GM13976 (cell line): ENCODE data around the gene PRM2.

ENCODE experiments used
- DNase-seq: peaks from one replicate; pipeline ENCODE4 v3.0.0; 2012; ENCODE audit warnings: low spot score
- CTCF ChIP-seq: IDR thresholded peaks from 2 replicates; pipeline ENCODE4 v1.5.1; 2012; ENCODE audit warnings: borderline replicate concordance, mild to moderate bottlenecking; ENCODE audit not compliant: insufficient read depth; ENCODE audit errors: extremely low read depth, missing control alignments, control extremely low read depth
- in situ Hi-C: fragments of 300-500 bp; cut with MboI; formaldehyde crosslinking; loops from one replicate; pipeline ENCODE4 v1.12.0; 2022; ENCODE audit warnings: low sequenced_read_pairs, mixed read lengths, inconsistent platforms; ENCODE audit not compliant: unreplicated experiment

Gene PRM2, protein sequence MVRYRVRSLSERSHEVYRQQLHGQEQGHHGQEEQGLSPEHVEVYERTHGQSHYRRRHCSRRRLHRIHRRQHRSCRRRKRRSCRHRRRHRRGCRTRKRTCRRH

GRCh38 chr16:11276143-11276895, at the start of gene PRM2:
Gene PRM2 (minus strand): TSS chr16:11276480. CDS start chr16:11276370, 110 bp downstream.
- TF ChIP-seq CTCF, result no peak
- no peak for DNase-seq
- in situ Hi-C loops, result no loop called here

DNA sequence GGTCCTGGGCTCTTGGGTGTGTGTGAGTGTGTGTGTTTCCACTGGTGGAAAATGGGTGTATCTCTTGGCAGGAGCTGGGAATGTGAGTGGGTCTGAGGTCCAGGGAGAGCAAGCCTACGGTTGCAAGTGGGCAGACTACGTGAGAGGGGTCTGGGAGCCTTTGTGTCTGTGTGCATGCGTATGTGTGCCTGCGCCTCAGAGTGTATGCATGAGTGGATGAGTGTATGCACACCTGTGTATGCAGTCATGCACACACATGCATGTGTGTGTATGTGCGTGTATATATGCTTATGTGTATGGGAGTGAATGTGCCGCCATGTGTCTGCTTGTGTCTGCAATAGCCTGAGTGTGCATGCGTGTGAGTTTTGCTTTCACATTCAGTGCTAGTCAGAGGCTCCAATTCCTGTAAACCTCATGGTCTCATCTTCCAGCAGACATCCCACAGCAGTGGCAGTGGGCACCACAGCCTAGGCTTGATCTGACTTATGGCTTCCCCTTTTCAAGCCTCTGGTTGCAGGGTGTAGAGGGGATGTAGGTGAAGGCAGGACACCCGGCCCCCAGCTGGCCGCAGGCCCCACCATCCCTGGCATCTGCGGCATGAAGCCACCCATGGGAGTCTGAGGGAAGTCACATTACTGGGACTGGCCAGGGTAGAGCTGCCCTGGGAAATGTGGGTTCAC, 49.3 kb upstream of the PRM2 start:
- no peak for DNase-seq
- no peak for TF ChIP-seq CTCF
- in situ Hi-C loops, result no loop called here

- in situ Hi-C loops, result no loop called here
- DNase-seq, result no peak
- no peak for TF ChIP-seq CTCF
Measured at GRCh38 chr16:11323551-11324336, 47.5 kb upstream of the PRM2 start.

GRCh38 chr16:11322823-11323222, 46.5 kb upstream of the PRM2 start:
- no peak for DNase-seq
- TF ChIP-seq CTCF, result no peak
- in situ Hi-C loops, result no loop called here

- in situ Hi-C loops, result no loop called here
- no peak for DNase-seq
- no peak for TF ChIP-seq CTCF
Measured at GRCh38 chr16:11321662-11322061, 45.4 kb upstream of the PRM2 start.

DNA sequence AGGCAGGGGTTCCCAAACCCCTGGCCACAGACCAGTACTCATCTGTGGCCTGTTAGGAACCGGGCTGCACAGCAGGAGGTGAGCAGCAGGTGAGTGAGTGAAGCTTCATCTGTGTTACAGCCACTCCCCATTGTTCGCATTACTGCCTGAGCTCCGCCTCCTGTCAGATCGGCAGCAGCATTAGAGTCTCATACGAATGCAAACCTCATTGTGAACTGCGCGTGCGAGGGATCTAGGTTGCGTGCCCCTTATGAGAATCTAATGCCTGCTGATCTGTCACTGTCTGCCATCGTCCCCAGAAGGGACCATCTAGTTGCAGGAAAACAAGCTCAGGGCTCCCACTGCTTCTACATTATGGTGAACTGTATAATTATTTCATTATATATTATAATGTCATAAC, 43.9 kb upstream of the PRM2 start:
- TF ChIP-seq CTCF, result no peak
- in situ Hi-C loops, result no loop called here
- DNase-seq, result no peak
